Right atrium auricular region (tissue), 2 donors: ENCODE measurements around the gene TRIM63. TPM values are rescaled to one million over a fixed set of nuclear protein-coding genes. Genes with fewer than 3 reads are reported as not detected.

ENCODE experiments used
- DNase-seq: peaks from one replicate; pipeline ENCODE4 v3.0.0-alpha.2; 2019; ENCODE audit warnings: low spot score
- H3K27ac ChIP-seq, 2 donors: fragments of 200-600 bp; sonication (generic); 1 replicate in 1 of 2; 2 replicates in 1 of 2; pipeline ENCODE4 v1.5.1; 2016 to 2019
- H3K27me3 ChIP-seq, 2 donors: fragments of 200-600 bp; sonication (generic); one replicate each; pipeline versions ENCODE4 v1.5.1 to v1.6.0; 2017 to 2019
- H3K36me3 ChIP-seq: fragments of 200-600 bp; sonication (generic); one replicate; pipeline ENCODE4 v1.5.1; 2016
- H3K4me1 ChIP-seq, 2 donors: fragments of 200-600 bp; sonication (generic); one replicate each; pipeline versions ENCODE4 v1.5.1 to v1.6.0; 2017 to 2019
- H3K4me3 ChIP-seq, 2 donors: fragments of 200-600 bp; sonication (generic); 1 replicate in 1 of 2; 2 replicates in 1 of 2; pipeline ENCODE4 v1.5.1; 2017 to 2019; ENCODE audit warnings: mild to moderate bottlenecking in 1 of 2, moderate library complexity in 1 of 2
- H3K9me3 ChIP-seq, 2 donors: fragments of 200-600 bp; sonication (generic); one replicate each; pipeline ENCODE4 v1.5.1; 2019
- total RNA-seq, 2 donors: library from RNA; depleted of rRNA; stranded (reverse); fragments of >200 nt; gene quantifications; one replicate each; pipeline ENCODE4 v1.1.0, GENCODE V29; 2016
- TF ChIP-seq, protein P1 (sequence below), 2 donors: fragments of 200-600 bp; sonication (generic); IDR thresholded peaks; one replicate each; pipeline ENCODE4 v1.5.1; 2019; ENCODE audit warnings: antibody characterized with exemption in 2 of 2

Gene TRIM63
- total RNA-seq, 2 donors from 2014 or later: 118 to 151 TPM

DNA sequence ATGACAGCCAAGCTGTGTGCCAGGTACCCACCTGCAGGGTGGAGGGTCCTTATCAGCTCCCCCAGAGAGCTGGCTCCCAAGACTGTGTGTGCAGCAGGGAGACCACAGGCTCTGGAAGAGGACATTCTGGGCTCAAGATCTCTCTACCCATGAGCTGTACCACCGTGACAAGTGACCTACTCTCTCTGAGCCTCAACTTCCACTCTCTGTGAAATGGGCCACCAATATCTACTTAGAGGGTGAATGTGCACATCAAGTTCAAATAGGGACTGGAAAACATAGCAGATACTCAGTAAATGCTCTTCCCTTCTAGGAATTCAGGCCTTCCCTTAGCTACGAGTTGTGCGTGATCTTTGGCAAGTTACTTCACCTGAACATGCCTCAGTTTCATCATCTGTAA, 23.0 kb downstream of the TRIM63 start:
- no peaks in the 10 kb centered on the region for H3K36me3 ChIP-seq
- peaks cover 0 to 9% of the 10 kb centered on the region in 2 donors for H3K27me3 ChIP-seq
- no peak overlapping the region for H3K4me3 ChIP-seq
- TF ChIP-seq, protein P1, sequence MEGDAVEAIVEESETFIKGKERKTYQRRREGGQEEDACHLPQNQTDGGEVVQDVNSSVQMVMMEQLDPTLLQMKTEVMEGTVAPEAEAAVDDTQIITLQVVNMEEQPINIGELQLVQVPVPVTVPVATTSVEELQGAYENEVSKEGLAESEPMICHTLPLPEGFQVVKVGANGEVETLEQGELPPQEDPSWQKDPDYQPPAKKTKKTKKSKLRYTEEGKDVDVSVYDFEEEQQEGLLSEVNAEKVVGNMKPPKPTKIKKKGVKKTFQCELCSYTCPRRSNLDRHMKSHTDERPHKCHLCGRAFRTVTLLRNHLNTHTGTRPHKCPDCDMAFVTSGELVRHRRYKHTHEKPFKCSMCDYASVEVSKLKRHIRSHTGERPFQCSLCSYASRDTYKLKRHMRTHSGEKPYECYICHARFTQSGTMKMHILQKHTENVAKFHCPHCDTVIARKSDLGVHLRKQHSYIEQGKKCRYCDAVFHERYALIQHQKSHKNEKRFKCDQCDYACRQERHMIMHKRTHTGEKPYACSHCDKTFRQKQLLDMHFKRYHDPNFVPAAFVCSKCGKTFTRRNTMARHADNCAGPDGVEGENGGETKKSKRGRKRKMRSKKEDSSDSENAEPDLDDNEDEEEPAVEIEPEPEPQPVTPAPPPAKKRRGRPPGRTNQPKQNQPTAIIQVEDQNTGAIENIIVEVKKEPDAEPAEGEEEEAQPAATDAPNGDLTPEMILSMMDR (IDR thresholded peaks at IDR 0.05): no peak
- H3K27ac ChIP-seq: no peak overlapping the region
- no peak for DNase-seq
- H3K4me1 ChIP-seq: peaks cover 0 to 20% of the 10 kb centered on the region in 2 donors
- no peaks in the 10 kb centered on the region for H3K9me3 ChIP-seq

GRCh38 chr1:26043765-26044164, 23.7 kb downstream of the TRIM63 start:
- TF ChIP-seq, protein P1 (IDR thresholded peaks at IDR 0.05): no peak
- H3K27me3 ChIP-seq: peaks cover 0 to 9% of the 10 kb centered on the region in 2 donors
- no peak for DNase-seq

DNA sequence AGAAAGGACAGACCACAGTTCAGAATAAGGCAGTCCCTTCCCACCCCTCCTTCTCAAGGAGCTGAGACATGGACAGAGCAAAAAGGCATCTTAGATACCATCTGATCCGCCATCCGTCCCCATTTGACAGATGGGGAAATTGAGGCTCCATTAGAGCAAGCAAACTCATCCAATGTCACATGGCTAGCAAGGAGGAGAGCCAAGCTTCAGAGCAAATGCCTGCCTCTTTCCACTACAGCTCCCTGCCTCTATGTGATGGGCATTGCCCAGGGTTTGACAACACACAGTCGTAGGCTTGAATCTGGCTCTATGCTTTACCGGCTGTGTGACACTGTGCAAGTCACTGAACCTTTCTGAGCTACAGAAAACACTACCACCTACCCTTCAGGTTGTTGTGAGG, 25.5 kb downstream of the TRIM63 start:
- peaks cover 0 to 20% of the 10 kb centered on the region in 2 donors for H3K4me1 ChIP-seq
- TF ChIP-seq, protein P1 (IDR thresholded peaks at IDR 0.05): no peak

More at GRCh38 chr1:26043765-26044164, 23.7 kb downstream of the TRIM63 start:
- H3K36me3 ChIP-seq: no peaks in the 10 kb centered on the region
- H3K4me3 ChIP-seq: no peak overlapping the region
- peaks cover 0 to 20% of the 10 kb centered on the region in 2 donors for H3K4me1 ChIP-seq
- no peak overlapping the region for H3K27ac ChIP-seq
- no peaks in the 10 kb centered on the region for H3K9me3 ChIP-seq

GRCh38 chr1:26041401-26041800, 26.0 kb downstream of the TRIM63 start:
- H3K27ac ChIP-seq: no peak overlapping the region
- DNase-seq: no peak
- no peak overlapping the region for H3K4me3 ChIP-seq
- H3K36me3 ChIP-seq: no peaks in the 10 kb centered on the region
- TF ChIP-seq, protein P1 (IDR thresholded peaks at IDR 0.05): no peak
- peaks cover 0 to 20% of the 10 kb centered on the region in 2 donors for H3K4me1 ChIP-seq
- peaks cover 0 to 7% of the 10 kb centered on the region in 2 donors for H3K27me3 ChIP-seq
- H3K9me3 ChIP-seq: no peaks in the 10 kb centered on the region

More for the DNA sequence above, 25.5 kb downstream of the TRIM63 start:
- H3K4me3 ChIP-seq: no peak overlapping the region
- no peak for DNase-seq
- H3K27ac ChIP-seq: no peak overlapping the region
- no peaks in the 10 kb centered on the region for H3K36me3 ChIP-seq
- no peaks in the 10 kb centered on the region for H3K9me3 ChIP-seq
- peaks cover 0 to 9% of the 10 kb centered on the region in 2 donors for H3K27me3 ChIP-seq

GRCh38 chr1:26038904-26039303, 28.5 kb downstream of the TRIM63 start:
- Histone ChIP-seq H3K9me3 (no peaks in the 10 kb centered on the region), H3K27me3 (no peaks in the 10 kb centered on the region), H3K4me1 (peaks cover 0 to 17% of the 10 kb centered on the region in 2 donors), H3K27ac (peak overlapping the region; percentile 96), H3K4me3 (no peak overlapping the region), H3K36me3 (no peaks in the 10 kb centered on the region)
- TF ChIP-seq, protein P1 (IDR thresholded peaks at IDR 0.05): no peak
- DNase-seq: no peak

DNA sequence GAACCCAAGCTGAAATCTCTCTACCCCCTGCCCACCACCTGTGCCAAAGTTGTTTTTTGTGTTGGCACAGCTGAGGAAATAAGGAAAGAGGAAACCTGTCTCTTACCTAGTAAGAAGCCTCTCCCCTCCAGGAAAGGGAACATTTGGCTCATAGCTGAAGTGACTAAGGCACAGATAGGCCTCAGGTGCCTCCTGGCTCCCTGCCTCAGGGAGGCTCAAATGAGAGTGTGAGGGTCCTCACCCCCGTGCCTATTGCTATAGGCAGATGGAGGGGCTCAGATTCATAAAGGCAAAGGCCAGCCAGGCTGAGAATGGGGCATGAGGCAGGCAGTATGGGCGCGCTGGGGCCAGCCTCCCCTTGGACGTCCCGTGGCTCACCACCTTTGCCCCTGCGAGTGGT, 29.0 kb downstream of the TRIM63 start:
- H3K27ac ChIP-seq: peak overlapping the region; percentile 96
- H3K4me3 ChIP-seq: no peak overlapping the region
- H3K27me3 ChIP-seq: no peaks in the 10 kb centered on the region
- H3K9me3 ChIP-seq: no peaks in the 10 kb centered on the region
- H3K4me1 ChIP-seq: peaks cover 0 to 17% of the 10 kb centered on the region in 2 donors
- H3K36me3 ChIP-seq: no peaks in the 10 kb centered on the region
- TF ChIP-seq, protein P1 (IDR thresholded peaks at IDR 0.05): no peak
- no peak for DNase-seq
